GM18526 (cell line): ENCODE measurements around the gene SEMA3G.

Experiments used
- POLR2A ChIP-seq: IDR thresholded peaks from 3 replicates; pipeline ENCODE4 v1.6.1; 2011; ENCODE audit not compliant: insufficient read length; ENCODE audit errors: extremely low read depth

Gene SEMA3G

DNA sequence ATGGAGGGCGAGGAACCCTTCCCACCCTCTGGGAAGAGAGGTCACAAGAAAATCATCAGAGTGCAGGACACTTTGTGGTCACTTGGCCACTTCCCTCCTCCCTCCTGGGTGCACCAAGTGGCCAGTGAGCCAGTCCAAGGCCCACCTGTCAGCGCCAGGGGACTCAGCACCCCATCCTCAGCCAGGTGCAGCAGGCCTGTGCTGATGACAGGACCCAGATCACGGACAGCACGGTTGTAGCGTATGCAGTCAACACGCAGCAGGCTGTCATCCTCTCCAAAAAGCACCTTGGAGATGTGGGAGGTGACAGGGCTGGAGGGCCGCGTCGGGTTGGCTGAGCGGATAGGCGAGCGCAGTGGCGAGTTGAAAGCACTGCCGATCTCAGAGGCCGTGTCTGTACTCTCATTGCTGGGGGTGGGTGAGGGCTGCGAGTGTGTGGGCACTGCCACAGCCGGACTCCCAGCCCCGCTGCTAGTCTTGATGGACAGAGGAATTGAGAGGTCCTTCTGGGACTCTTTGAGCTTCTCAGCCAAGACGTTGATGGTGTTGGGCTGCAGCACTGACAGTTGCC lies 41.5 kb downstream of the SEMA3G start:
- no peak for TF ChIP-seq POLR2A

GRCh38 chr3:52402706-52403270 lies 42.1 kb downstream of the SEMA3G start:
- no peak for TF ChIP-seq POLR2A

DNA sequence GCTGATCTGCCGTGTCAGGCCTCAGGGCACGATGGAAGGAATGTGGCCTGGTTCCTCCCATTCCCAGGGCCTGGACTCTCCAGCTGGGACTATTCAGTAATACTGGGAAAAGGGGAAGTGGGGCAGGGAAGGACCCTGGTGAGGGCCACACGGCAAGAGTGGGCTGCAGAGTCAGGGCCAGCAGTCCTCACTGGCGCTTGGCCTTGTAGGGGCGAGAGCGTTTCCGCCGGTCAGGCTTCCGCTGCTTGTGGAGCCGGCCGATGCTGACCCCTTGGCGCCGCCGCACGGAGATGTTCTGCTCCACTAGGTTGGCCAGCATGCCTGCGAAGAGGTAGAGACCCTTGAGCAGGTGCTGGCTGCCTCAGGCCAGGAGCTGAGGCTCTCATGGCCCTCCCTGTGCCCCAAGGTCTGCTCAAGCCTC lies 42.8 kb downstream of the SEMA3G start:
- TF ChIP-seq POLR2A: no peak

- TF ChIP-seq POLR2A: no peak
Observed at GRCh38 chr3:52401551-52401950, 43.4 kb downstream of the SEMA3G start.

DNA sequence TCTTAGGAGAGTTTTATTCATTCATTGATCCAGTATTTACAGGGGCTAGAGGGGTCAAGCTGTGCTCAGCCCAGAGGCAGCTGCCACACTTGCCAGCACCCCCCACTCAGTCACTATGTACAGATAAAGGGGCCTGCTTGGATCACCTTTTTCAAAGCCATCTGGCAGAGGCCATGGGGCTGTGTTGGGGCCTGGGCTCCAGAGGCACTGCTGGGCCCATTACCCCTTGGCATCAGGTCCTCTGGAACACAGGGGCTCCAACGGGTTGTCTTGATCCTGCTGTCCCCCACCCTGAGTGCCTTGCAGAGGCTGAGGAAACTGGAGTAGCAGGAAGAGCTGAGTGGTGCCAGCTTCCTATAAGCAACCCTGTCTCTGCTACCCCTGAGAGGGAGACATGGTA lies 43.9 kb downstream of the SEMA3G start:
- no peak for TF ChIP-seq POLR2A

GRCh38 chr3:52400275-52400793 lies 44.6 kb downstream of the SEMA3G start:
- no peak for TF ChIP-seq POLR2A

- no peak for TF ChIP-seq POLR2A
Observed at GRCh38 chr3:52399593-52399992, 45.3 kb downstream of the SEMA3G start.

DNA sequence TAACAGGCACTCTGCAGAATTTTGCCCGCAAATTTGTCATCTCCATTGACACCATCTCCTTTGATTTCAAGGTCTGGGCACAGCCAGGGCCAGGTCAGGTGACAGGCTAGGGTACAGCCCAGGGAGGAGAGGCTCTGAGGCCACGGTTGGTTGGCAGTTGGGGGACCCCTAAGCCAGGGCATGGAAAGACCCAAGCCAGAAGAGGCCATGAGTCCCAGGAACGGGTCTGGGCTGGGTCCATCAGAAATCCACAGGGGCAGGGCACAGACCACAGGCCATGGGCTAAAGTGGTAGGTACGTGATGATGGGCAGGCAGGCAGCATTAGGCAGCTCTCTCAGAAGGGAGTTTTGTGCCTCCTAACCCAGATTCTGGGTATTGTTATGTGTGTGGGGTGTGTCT lies 45.8 kb downstream of the SEMA3G start:
- no peak for TF ChIP-seq POLR2A

DNA sequence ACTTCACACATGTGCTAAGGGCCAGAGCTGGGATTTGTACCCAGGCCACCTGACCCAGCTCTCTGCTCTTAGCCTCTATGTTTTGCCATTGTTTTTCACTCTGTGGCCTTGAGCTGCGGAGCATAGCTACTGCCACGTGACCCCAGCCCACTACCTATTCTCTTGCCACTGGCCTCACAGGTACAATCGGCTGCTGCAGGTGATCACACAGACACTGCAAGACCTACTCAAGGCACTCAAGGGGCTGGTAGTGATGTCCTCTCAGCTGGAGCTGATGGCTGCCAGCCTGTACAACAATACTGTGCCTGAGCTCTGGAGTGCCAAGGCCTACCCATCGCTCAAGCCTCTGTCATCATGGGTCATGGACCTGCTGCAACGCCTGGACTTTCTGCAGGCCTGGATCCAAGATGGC lies 46.2 kb downstream of the SEMA3G start:
- TF ChIP-seq POLR2A: no peak

DNA sequence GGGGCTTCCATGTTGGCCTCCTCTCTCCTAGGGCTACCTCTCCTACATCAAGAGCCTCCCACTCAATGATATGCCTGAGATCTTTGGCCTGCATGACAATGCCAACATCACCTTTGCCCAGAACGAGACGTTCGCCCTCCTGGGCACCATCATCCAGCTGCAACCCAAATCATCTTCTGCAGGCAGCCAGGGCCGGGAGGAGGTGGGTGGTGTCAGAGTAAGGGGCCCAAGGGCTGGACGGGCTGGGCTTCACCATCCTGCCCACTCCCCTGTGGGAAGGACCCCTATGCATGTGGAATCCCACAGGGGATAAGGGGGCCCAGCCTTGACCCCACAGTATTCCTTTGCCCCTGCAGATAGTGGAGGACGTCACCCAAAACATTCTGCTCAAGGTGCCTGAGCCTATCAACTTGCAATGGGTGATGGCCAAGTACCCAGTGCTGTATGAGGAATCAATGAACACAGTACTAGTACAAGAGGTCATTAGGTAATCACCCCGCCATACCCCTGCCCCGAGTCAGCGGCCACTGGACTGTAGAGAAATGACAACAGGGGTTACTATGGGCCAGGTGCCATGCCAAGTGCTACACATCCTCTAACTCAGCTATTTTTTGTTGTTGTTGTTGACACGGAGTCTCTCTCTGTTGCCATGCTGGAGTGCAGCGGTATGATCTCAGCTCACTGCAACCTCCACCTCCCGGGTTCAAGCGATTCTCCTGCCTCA lies 47.1 kb downstream of the SEMA3G start:
- no peak for TF ChIP-seq POLR2A

GRCh38 chr3:52396907-52397591 lies 47.9 kb downstream of the SEMA3G start:
- no peak for TF ChIP-seq POLR2A

- no peak for TF ChIP-seq POLR2A
Observed at GRCh38 chr3:52396011-52396906, 48.6 kb downstream of the SEMA3G start.

- no peak for TF ChIP-seq POLR2A
Observed at GRCh38 chr3:52395503-52395865, 49.4 kb downstream of the SEMA3G start.

DNA sequence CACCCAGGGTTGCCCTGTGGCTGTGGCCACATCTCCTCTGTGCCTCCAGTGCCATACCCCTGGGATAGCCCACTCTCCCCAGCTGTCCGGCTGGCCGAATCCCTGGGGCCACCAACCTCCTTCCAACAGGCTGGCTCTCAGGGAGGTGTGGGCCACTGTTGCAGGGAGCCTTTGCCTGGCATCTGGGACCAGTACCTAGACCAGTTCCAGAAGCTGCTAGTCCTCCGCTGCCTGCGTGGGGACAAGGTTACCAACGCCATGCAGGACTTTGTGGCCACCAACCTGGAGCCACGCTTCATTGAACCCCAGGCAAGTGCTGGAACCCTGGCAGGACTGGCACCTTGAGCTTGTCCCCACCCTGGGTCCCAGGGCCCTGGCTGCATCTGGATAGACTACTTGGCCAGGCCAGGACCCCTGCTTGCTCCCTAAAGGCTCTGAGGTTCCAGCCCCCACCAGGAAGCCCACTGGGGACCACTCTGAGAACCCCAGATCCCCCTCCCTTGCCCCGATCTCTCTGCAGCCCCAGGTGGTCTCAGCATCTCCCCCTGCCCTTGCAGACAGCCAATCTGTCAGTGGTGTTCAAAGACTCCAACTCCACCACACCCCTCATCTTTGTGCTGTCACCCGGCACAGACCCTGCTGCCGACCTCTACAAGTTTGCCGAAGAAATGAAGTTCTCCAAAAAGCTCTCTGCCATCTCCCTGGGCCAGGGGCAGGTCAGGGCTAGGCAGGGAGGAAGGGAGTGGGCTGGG lies 50.0 kb downstream of the SEMA3G start:
- TF ChIP-seq POLR2A: no peak

- TF ChIP-seq POLR2A: no peak
Observed at GRCh38 chr3:52393959-52394670, 50.8 kb downstream of the SEMA3G start.
